Stimulated activated CD4-positive, alpha-beta T cell treated with anti-CD3 and anti-CD28 coated beads, Interleukin-15, amount 100 ng/mL, for 48 hours (primary cell): Measurements from ENCODE around the gene LTBP3.

Experiments
- DNase-seq, 2 donors: peaks; one replicate each; pipeline ENCODE4 v3.0.0-alpha.2; 2020; ENCODE audit warnings: low read depth in 2 of 2

LTBP3 gene

DNA sequence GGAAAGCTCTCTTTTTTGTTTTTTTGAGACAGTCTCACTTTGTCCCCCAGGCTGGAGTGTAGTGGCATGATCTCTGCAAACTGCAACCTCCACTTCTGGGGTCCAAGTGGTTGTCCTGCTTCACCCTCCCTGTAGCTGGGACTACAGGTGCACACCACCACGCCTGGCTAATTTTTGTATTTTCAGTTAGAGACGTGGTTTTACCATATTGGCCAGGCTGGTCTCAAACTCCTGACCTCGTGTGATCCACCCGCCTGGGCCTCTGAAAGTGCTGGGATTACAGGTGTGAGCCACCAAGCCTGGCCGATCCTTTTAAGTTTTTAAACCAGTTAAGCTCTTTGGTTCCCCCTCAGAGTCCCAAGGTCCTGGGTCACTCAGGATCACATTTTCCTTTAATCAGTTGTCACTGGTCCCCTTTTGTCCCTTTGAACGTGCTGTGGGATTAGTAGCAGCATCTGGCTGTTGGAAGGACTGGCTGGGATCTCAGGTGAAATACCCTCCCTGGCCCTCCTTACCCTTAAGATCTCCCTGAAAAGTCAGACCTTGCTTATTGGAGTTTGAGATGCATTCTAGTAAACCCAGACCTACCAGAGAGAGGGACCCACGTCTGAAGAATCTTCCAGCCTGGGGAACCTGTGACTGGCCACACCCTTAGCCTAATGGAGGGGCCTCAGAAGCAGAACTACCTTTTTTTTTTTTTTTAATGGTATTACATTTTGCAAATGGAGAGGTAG lies 51.2 kb downstream of the LTBP3 start:
- peak in 1 of 2 donors; percentile 49 for DNase-seq

DNA sequence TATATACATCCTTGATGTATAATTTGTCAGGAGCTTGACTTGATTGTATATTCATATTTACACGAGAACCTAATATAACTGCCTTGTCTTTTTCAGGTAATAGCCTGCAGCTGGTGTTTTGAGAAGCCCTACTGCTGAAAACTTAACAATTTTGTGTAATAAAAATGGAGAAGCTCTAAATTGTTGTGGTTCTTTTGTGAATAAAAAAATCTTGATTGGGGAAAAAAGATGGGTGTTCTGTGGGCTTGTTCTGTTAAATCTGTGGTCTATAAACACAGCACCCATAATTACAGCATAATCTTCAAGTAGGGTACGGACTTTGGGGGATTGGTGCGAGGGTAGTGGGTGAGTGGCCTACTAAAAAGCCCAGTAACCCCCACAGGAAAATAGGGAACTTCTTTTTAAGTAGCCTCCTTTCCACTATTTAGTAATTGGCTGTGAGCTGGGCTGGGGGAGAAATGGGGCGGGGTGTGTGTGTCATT lies 51.8 kb downstream of the LTBP3 start:
- no peak for DNase-seq

DNA sequence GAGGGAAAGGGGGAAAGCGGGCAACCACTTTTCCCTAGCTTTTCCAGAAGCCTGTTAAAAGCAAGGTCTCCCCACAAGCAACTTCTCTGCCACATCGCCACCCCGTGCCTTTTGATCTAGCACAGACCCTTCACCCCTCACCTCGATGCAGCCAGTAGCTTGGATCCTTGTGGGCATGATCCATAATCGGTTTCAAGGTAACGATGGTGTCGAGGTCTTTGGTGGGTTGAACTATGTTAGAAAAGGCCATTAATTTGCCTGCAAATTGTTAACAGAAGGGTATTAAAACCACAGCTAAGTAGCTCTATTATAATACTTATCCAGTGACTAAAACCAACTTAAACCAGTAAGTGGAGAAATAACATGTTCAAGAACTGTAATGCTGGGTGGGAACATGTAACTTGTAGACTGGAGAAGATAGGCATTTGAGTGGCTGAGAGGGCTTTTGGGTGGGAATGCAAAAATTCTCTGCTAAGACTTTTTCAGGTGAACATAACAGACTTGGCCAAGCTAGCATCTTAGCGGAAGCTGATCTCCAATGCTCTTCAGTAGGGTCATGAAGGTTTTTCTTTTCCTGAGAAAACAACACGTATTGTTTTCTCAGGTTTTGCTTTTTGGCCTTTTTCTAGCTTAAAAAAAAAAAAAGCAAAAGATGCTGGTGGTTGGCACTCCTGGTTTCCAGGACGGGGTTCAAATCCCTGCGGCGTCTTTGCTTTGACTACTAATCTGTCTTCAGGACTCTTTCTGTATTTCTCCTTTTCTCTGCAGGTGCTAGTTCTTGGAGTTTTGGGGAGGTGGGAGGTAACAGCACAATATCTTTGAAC lies 52.5 kb downstream of the LTBP3 start:
- no peak for DNase-seq

DNA sequence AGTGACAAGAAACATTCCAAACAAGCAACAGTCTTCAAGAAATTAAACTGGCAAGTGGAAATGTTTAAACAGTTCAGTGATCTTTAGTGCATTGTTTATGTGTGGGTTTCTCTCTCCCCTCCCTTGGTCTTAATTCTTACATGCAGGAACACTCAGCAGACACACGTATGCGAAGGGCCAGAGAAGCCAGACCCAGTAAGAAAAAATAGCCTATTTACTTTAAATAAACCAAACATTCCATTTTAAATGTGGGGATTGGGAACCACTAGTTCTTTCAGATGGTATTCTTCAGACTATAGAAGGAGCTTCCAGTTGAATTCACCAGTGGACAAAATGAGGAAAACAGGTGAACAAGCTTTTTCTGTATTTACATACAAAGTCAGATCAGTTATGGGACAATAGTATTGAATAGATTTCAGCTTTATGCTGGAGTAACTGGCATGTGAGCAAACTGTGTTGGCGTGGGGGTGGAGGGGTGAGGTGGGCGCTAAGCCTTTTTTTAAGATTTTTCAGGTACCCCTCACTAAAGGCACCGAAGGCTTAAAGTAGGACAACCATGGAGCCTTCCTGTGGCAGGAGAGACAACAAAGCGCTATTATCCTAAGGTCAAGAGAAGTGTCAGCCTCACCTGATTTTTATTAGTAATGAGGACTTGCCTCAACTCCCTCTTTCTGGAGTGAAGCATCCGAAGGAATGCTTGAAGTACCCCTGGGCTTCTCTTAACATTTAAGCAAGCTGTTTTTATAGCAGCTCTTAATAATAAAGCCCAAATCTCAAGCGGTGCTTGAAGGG lies 53.3 kb downstream of the LTBP3 start:
- no peak for DNase-seq

DNA sequence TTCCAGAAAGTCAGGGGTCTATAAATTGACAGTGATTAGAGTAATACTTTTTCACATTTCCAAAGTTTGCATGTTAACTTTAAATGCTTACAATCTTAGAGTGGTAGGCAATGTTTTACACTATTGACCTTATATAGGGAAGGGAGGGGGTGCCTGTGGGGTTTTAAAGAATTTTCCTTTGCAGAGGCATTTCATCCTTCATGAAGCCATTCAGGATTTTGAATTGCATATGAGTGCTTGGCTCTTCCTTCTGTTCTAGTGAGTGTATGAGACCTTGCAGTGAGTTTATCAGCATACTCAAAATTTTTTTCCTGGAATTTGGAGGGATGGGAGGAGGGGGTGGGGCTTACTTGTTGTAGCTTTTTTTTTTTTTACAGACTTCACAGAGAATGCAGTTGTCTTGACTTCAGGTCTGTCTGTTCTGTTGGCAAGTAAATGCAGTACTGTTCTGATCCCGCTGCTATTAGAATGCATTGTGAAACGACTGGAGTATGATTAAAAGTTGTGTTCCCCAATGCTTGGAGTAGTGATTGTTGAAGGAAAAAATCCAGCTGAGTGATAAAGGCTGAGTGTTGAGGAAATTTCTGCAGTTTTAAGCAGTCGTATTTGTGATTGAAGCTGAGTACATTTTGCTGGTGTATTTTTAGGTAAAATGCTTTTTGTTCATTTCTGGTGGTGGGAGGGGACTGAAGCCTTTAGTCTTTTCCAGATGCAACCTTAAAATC lies 54.0 kb downstream of the LTBP3 start:
- DNase-seq = no peak

DNA sequence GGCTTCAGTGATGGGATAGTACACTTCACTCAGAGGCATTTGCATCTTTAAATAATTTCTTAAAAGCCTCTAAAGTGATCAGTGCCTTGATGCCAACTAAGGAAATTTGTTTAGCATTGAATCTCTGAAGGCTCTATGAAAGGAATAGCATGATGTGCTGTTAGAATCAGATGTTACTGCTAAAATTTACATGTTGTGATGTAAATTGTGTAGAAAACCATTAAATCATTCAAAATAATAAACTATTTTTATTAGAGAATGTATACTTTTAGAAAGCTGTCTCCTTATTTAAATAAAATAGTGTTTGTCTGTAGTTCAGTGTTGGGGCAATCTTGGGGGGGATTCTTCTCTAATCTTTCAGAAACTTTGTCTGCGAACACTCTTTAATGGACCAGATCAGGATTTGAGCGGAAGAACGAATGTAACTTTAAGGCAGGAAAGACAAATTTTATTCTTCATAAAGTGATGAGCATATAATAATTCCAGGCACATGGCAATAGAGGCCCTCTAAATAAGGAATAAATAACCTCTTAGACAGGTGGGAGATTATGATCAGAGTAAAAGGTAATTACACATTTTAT lies 54.7 kb downstream of the LTBP3 start:
- DNase-seq = no peak

DNA sequence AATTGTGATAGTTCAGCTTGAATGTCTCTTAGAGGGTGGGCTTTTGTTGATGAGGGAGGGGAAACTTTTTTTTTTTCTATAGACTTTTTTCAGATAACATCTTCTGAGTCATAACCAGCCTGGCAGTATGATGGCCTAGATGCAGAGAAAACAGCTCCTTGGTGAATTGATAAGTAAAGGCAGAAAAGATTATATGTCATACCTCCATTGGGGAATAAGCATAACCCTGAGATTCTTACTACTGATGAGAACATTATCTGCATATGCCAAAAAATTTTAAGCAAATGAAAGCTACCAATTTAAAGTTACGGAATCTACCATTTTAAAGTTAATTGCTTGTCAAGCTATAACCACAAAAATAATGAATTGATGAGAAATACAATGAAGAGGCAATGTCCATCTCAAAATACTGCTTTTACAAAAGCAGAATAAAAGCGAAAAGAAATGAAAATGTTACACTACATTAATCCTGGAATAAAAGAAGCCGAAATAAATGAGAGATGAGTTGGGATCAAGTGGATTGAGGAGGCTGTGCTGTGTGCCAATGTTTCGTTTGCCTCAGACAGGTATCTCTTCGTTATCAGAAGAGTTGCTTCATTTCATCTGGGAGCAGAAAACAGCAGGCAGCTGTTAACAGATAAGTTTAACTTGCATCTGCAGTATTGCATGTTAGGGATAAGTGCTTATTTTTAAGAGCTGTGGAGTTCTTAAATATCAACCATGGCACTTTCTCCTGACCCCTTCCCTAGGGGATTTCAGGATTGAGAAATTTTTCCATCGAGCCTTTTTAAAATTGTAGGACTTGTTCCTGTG lies 55.4 kb downstream of the LTBP3 start:
- DNase-seq = no peak

DNA sequence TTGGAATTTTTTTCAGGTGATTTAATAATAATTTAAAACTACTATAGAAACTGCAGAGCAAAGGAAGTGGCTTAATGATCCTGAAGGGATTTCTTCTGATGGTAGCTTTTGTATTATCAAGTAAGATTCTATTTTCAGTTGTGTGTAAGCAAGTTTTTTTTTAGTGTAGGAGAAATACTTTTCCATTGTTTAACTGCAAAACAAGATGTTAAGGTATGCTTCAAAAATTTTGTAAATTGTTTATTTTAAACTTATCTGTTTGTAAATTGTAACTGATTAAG lies 55.9 kb downstream of the LTBP3 start:
- no peak for DNase-seq

DNA sequence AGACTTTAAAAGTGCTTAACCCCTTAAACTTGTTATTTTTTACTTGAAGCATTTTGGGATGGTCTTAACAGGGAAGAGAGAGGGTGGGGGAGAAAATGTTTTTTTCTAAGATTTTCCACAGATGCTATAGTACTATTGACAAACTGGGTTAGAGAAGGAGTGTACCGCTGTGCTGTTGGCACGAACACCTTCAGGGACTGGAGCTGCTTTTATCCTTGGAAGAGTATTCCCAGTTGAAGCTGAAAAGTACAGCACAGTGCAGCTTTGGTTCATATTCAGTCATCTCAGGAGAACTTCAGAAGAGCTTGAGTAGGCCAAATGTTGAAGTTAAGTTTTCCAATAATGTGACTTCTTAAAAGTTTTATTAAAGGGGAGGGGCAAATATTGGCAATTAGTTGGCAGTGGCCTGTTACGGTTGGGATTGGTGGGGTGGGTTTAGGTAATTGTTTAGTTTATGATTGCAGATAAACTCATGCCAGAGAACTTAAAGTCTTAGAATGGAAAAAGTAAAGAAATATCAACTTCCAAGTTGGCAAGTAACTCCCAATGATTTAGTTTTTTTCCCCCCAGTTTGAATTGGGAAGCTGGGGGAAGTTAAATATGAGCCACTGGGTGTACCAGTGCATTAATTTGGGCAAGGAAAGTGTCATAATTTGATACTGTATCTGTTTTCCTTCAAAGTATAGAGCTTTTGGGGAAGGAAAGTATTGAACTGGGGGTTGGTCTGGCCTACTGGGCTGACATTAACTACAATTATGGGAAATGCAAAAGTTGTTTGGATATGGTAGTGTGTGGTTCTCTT lies 56.5 kb downstream of the LTBP3 start:
- DNase-seq = no peak

DNA sequence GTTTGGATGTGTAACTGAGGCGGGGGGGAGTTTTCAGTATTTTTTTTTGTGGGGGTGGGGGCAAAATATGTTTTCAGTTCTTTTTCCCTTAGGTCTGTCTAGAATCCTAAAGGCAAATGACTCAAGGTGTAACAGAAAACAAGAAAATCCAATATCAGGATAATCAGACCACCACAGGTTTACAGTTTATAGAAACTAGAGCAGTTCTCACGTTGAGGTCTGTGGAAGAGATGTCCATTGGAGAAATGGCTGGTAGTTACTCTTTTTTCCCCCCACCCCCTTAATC lies 57.0 kb downstream of the LTBP3 start:
- DNase-seq = no peak

DNA sequence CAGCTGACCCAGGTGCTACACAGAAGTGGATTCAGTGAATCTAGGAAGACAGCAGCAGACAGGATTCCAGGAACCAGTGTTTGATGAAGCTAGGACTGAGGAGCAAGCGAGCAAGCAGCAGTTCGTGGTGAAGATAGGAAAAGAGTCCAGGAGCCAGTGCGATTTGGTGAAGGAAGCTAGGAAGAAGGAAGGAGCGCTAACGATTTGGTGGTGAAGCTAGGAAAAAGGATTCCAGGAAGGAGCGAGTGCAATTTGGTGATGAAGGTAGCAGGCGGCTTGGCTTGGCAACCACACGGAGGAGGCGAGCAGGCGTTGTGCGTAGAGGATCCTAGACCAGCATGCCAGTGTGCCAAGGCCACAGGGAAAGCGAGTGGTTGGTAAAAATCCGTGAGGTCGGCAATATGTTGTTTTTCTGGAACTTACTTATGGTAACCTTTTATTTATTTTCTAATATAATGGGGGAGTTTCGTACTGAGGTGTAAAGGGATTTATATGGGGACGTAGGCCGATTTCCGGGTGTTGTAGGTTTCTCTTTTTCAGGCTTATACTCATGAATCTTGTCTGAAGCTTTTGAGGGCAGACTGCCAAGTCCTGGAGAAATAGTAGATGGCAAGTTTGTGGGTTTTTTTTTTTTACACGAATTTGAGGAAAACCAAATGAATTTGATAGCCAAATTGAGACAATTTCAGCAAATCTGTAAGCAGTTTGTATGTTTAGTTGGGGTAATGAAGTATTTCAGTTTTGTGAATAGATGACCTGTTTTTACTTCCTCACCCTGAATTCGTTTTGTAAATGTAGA lies 57.6 kb downstream of the LTBP3 start:
- no peak for DNase-seq

DNA sequence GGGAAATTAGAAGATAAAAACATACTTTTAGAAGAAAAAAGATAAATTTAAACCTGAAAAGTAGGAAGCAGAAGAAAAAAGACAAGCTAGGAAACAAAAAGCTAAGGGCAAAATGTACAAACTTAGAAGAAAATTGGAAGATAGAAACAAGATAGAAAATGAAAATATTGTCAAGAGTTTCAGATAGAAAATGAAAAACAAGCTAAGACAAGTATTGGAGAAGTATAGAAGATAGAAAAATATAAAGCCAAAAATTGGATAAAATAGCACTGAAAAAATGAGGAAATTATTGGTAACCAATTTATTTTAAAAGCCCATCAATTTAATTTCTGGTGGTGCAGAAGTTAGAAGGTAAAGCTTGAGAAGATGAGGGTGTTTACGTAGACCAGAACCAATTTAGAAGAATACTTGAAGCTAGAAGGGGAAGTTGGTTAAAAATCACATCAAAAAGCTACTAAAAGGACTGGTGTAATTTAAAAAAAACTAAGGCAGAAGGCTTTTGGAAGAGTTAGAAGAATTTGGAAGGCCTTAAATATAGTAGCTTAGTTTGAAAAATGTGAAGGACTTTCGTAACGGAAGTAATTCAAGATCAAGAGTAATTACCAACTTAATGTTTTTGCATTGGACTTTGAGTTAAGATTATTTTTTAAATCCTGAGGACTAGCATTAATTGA lies 58.3 kb downstream of the LTBP3 start:
- DNase-seq = no peak

DNA sequence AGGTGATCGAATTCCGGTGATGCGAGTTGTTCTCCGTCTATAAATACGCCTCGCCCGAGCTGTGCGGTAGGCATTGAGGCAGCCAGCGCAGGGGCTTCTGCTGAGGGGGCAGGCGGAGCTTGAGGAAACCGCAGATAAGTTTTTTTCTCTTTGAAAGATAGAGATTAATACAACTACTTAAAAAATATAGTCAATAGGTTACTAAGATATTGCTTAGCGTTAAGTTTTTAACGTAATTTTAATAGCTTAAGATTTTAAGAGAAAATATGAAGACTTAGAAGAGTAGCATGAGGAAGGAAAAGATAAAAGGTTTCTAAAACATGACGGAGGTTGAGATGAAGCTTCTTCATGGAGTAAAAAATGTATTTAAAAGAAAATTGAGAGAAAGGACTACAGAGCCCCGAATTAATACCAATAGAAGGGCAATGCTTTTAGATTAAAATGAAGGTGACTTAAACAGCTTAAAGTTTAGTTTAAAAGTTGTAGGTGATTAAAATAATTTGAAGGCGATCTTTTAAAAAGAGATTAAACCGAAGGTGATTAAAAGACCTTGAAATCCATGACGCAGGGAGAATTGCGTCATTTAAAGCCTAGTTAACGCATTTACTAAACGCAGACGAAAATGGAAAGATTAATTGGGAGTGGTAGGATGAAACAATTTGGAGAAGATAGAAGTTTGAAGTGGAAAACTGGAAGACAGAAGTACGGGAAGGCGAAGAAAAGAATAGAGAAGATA lies 59.0 kb downstream of the LTBP3 start, which contains the start of gene MALAT1:
Gene MALAT1 (plus strand): TSS at position 69 of the 736 bp plus-strand sequence.
- peak; percentile 86 to 91 for DNase-seq

DNA sequence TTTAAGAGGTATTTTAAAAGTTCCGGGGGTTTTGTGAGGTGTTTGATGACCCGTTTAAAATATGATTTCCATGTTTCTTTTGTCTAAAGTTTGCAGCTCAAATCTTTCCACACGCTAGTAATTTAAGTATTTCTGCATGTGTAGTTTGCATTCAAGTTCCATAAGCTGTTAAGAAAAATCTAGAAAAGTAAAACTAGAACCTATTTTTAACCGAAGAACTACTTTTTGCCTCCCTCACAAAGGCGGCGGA lies 59.5 kb downstream of the LTBP3 start:
- no peak for DNase-seq

DNA sequence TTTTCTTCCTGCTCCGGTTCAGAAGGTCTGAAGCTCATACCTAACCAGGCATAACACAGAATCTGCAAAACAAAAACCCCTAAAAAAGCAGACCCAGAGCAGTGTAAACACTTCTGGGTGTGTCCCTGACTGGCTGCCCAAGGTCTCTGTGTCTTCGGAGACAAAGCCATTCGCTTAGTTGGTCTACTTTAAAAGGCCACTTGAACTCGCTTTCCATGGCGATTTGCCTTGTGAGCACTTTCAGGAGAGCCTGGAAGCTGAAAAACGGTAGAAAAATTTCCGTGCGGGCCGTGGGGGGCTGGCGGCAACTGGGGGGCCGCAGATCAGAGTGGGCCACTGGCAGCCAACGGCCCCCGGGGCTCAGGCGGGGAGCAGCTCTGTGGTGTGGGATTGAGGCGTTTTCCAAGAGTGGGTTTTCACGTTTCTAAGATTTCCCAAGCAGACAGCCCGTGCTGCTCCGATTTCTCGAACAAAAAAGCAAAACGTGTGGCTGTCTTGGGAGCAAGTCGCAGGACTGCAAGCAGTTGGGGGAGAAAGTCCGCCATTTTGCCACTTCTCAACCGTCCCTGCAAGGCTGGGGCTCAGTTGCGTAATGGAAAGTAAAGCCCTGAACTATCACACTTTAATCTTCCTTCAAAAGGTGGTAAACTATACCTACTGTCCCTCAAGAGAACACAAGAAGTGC lies 60.0 kb downstream of the LTBP3 start:
- peak in 1 of 2 donors; percentile 64 for DNase-seq

DNA sequence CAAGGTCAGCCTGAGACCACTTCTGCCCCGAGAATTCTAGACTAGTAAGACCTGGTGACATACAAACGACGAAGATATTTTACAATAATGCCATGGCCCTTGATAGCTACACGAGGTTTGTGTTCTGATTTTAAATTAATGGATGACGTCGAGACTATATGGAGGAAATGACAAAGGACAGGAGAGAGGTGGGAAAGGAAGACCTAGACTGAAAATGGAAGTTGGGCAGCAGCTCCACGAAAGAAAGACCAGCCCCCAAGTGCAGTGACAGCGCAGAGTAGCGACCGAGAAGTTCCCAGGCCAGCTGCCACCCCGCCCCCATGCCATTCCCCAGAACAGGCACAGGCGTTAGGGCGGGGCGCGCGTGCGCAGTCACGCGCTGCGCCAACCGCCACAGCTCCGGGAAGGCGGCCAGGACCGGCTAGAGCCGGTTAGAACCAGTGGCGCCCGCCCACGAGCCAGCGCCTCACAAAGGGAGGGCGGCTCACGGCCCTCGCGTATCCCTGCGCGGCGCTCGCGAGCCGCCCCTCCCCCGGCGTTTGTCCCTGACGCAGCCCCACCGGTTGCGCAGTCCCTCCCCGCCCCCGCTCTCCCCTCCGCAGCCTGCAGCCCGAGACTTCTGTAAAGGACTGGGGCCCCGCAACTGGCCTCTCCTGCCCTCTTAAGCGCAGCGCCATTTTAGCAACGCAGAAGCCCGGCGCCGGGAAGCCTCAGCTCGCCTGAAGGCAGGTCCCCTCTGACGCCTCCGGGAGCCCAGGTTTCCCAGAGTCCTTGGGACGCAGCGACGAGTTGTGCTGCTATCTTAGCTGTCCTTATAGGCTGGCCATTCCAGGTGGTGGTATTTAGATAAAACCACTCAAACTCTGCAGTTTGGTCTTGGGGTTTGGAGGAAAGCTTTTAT lies 60.8 kb downstream of the LTBP3 start:
- DNase-seq = peak; percentile 99
